ENCODE data around the gene CPE. TPM values are rescaled to one million over a fixed set of nuclear protein-coding genes. Genes with fewer than 3 reads are reported as not detected.
A peak's percentile ranks its signal among the peaks of the same experiment; 100 is the strongest.

CPE gene
- polyA plus RNA-seq (2013, experiment 1 of 2), result 8.8 TPM
- polyA plus RNA-seq (2013, experiment 2 of 2), result 8.6 TPM

DNA sequence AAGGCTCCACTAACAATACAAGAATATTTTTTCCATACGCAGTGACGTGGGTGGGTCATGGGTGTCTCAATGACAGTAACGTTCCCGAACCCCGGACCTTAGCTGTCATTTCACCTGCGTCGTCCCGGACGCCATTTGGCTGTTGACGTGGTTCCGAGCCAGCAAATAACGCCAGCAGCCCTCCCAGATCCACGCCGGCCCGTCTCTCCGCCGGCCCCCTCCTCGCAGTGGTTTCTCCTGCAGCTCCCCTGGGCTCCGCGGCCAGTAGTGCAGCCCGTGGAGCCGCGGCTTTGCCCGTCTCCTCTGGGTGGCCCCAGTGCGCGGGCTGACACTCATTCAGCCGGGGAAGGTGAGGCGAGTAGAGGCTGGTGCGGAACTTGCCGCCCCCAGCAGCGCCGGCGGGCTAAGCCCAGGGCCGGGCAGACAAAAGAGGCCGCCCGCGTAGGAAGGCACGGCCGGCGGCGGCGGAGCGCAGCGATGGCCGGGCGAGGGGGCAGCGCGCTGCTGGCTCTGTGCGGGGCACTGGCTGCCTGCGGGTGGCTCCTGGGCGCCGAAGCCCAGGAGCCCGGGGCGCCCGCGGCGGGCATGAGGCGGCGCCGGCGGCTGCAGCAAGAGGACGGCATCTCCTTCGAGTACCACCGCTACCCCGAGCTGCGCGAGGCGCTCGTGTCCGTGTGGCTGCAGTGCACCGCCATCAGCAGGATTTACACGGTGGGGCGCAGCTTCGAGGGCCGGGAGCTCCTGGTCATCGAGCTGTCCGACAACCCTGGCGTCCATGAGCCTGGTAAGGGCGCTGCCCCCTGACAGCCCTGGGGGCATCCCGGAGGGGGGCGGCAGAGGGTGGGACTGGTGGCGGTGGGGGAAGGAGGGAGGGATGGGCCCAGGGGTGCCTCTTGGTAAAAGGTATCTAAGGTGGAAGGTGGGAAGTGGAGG lies at the start of gene CPE:
Gene CPE, plus strand, starts transcription at position 264 of the 933 bp plus-strand sequence. Its CDS starts 214 bp downstream, at position 478.
- no peak within 1 kb of the TSS for H4K5ac ChIP-seq (ENCODE audit: low read length)
- H3K27ac ChIP-seq (ENCODE audit: low read depth, low read length), result peak within 1 kb of the TSS; percentile 3
- no peaks in the 10 kb centered on the region for H3K79me2 ChIP-seq (ENCODE audit: control insufficient read depth, insufficient read depth, low read length)
- peaks cover 2% of the 10 kb centered on the region for H3K27me3 ChIP-seq (ENCODE audit: insufficient read depth, low read length, poor library complexity)
- peaks cover 4% of the 10 kb centered on the region for H3K4me1 ChIP-seq (ENCODE audit: control insufficient read depth, low read depth, low read length)
- peak within 1 kb of the TSS; percentile 41 for H3K9ac ChIP-seq (ENCODE audit: low read length)
- peak within 1 kb of the TSS; percentile 29 for H3K4me3 ChIP-seq (ENCODE audit: low read length)
- H4K8ac ChIP-seq (ENCODE audit: low read depth, low read length), result no peak within 1 kb of the TSS
- H2BK5ac ChIP-seq (ENCODE audit: low read length), result no peak within 1 kb of the TSS
- peak within 1 kb of the TSS; percentile 80 for H3K56ac ChIP-seq (ENCODE audit: low read length)
- H3K79me1 ChIP-seq (ENCODE audit: low read length), result no peaks in the 10 kb centered on the region
- H2BK120ac ChIP-seq (ENCODE audit: low read depth, low read length), result peak within 1 kb of the TSS; percentile 30
- no CpG with 5 or more reads among the region's 82 CpGs for WGBS (ENCODE audit: extremely low coverage, insufficient coverage, low lambda C conversion rate)
- DNase-seq, result peak; percentile 73
- H2BK15ac ChIP-seq (replicated peaks; ENCODE audit: low read depth), result no peak within 1 kb of the TSS
- no peak within 1 kb of the TSS for H2AK5ac ChIP-seq (ENCODE audit: low read length)
- H3K36me3 ChIP-seq (ENCODE audit: control insufficient read depth, insufficient read depth, low read length), result no peaks in the 10 kb centered on the region
- peak within 1 kb of the TSS; percentile 56 for H3K4ac ChIP-seq (ENCODE audit: low read depth, low read length)
- peak within 1 kb of the TSS; percentile 60 for H3K18ac ChIP-seq (ENCODE audit: low read length)
- peak within 1 kb of the TSS; percentile 64 for H3K4me2 ChIP-seq (ENCODE audit: low read length)
- H3K23ac ChIP-seq (ENCODE audit: low read length), result peak within 1 kb of the TSS; percentile 48

DNA sequence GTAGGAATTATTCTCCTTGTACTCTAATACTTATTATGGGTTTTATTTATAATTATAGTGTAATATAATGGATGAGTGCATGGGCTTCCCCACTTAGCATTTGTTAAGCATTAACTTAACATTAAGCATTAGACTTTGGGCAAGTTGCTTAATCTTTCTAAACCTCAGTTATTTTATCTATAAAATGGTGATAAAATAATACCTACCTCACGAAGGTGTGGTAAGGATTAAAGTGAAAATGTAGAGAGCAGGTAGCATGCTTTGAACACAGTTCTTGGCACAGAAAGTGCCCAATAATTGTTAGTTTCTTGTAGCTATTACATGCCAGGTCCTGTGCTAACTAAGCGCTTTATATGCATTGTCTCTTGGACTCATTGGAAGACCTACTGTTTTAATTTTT lies 48.7 kb upstream of the CPE start:
- Histone ChIP-seq H2BK5ac (ENCODE audit: low read length) (no peak overlapping the region), H3K56ac (ENCODE audit: low read length) (peak overlapping the region; percentile 12), H3K79me1 (ENCODE audit: low read length) (peaks cover 4% of the 10 kb centered on the region), H4K5ac (ENCODE audit: low read length) (no peak overlapping the region), H3K18ac (ENCODE audit: low read length) (no peak overlapping the region), H3K27me3 (ENCODE audit: insufficient read depth, low read length, poor library complexity) (no peaks in the 10 kb centered on the region), H2BK120ac (ENCODE audit: low read depth, low read length) (no peak overlapping the region), H3K4me1 (ENCODE audit: control insufficient read depth, low read depth, low read length) (peaks cover 1% of the 10 kb centered on the region), H3K4ac (ENCODE audit: low read depth, low read length) (no peak overlapping the region), H3K4me3 (ENCODE audit: low read length) (peak overlapping the region; percentile 9), H3K4me2 (ENCODE audit: low read length) (peak overlapping the region; percentile 67), H3K27ac (ENCODE audit: low read depth, low read length) (no peak overlapping the region), H3K23ac (ENCODE audit: low read length) (no peak overlapping the region), H3K79me2 (ENCODE audit: control insufficient read depth, insufficient read depth, low read length) (peaks cover 67% of the 10 kb centered on the region), H3K36me3 (ENCODE audit: control insufficient read depth, insufficient read depth, low read length) (no peaks in the 10 kb centered on the region), H3K9ac (ENCODE audit: low read length) (peak overlapping the region; percentile 64), H2BK15ac (replicated peaks; ENCODE audit: low read depth) (no peak overlapping the region), H4K8ac (ENCODE audit: low read depth, low read length) (no peak overlapping the region), H2AK5ac (ENCODE audit: low read length) (no peak overlapping the region)
- no peak for DNase-seq
- no CpG with 5 or more reads among the region's 2 CpGs for WGBS (ENCODE audit: extremely low coverage, insufficient coverage, low lambda C conversion rate)

DNA sequence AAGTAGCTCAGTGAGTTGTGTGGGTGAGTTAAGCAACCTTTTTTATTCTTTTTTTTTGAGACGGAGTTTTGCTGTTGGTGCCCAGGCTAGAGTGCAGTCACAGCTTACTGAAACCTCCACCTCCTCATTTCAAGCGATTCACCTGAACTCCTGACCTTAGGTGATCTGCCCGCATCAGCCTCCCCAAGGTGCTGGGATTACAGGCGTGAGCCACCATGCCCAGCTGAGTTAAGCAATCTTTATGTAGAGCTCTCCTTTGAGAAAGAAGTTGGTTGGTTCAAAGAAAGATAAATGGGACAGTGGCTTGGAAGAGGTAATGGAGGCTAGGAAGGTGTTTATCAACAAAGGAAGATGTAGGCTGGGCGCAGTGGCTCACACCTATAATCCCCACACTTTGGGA lies 48.1 kb upstream of the CPE start:
- H3K79me1 ChIP-seq (ENCODE audit: low read length), result peaks cover 4% of the 10 kb centered on the region
- no peak overlapping the region for H3K23ac ChIP-seq (ENCODE audit: low read length)
- DNase-seq, result no peak
- H3K36me3 ChIP-seq (ENCODE audit: control insufficient read depth, insufficient read depth, low read length), result no peaks in the 10 kb centered on the region
- H3K79me2 ChIP-seq (ENCODE audit: control insufficient read depth, insufficient read depth, low read length), result peaks cover 73% of the 10 kb centered on the region
- H2BK15ac ChIP-seq (replicated peaks; ENCODE audit: low read depth), result no peak overlapping the region
- H3K4ac ChIP-seq (ENCODE audit: low read depth, low read length), result no peak overlapping the region
- H3K27ac ChIP-seq (ENCODE audit: low read depth, low read length), result no peak overlapping the region
- peak overlapping the region; percentile 52 for H3K56ac ChIP-seq (ENCODE audit: low read length)
- H3K9ac ChIP-seq (ENCODE audit: low read length), result peak overlapping the region; percentile 64
- no peak overlapping the region for H2BK5ac ChIP-seq (ENCODE audit: low read length)
- WGBS (ENCODE audit: extremely low coverage, insufficient coverage, low lambda C conversion rate), result no CpG with 5 or more reads among the region's 5 CpGs
- H4K8ac ChIP-seq (ENCODE audit: low read depth, low read length), result no peak overlapping the region
- H2BK120ac ChIP-seq (ENCODE audit: low read depth, low read length), result no peak overlapping the region
- no peak overlapping the region for H3K18ac ChIP-seq (ENCODE audit: low read length)
- no peak overlapping the region for H4K5ac ChIP-seq (ENCODE audit: low read length)
- H3K4me2 ChIP-seq (ENCODE audit: low read length), result peak overlapping the region; percentile 67
- H3K4me1 ChIP-seq (ENCODE audit: control insufficient read depth, low read depth, low read length), result peaks cover 1% of the 10 kb centered on the region
- peak overlapping the region; percentile 11 for H3K4me3 ChIP-seq (ENCODE audit: low read length)
- H3K27me3 ChIP-seq (ENCODE audit: insufficient read depth, low read length, poor library complexity), result no peaks in the 10 kb centered on the region
- H2AK5ac ChIP-seq (ENCODE audit: low read length), result no peak overlapping the region

DNA sequence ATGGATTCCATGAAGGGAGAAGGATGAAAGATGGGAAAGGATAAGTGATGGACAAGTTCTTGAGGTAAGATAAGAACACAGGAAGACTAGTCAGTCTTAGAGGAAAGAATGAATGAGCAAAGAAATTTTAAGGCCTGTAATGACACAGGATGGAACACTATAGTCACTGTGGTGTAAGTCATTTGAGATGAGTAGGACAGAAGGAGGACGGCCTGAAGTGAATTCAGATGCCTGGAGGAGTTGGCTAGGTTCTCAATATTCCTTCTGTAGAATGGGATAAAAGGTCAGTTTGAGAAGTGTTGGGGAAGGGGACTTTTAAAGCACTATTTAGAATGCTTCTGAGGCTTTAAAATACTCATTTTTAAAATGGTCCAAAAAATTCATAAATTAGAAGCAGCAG lies 47.4 kb upstream of the CPE start:
- H2BK120ac ChIP-seq (ENCODE audit: low read depth, low read length), result no peak overlapping the region
- no peaks in the 10 kb centered on the region for H3K36me3 ChIP-seq (ENCODE audit: control insufficient read depth, insufficient read depth, low read length)
- H3K79me2 ChIP-seq (ENCODE audit: control insufficient read depth, insufficient read depth, low read length), result peaks cover 75% of the 10 kb centered on the region
- no peak overlapping the region for H4K5ac ChIP-seq (ENCODE audit: low read length)
- peak overlapping the region; percentile 64 for H3K4me2 ChIP-seq (ENCODE audit: low read length)
- H3K79me1 ChIP-seq (ENCODE audit: low read length), result peaks cover 4% of the 10 kb centered on the region
- no peak overlapping the region for H3K27ac ChIP-seq (ENCODE audit: low read depth, low read length)
- H3K9ac ChIP-seq (ENCODE audit: low read length), result peak overlapping the region; percentile 64
- H3K56ac ChIP-seq (ENCODE audit: low read length), result no peak overlapping the region
- peak overlapping the region; percentile 34 for H3K4me3 ChIP-seq (ENCODE audit: low read length)
- no peak overlapping the region for H4K8ac ChIP-seq (ENCODE audit: low read depth, low read length)
- H3K23ac ChIP-seq (ENCODE audit: low read length), result no peak overlapping the region
- WGBS (ENCODE audit: extremely low coverage, insufficient coverage, low lambda C conversion rate), result no CpG with 5 or more reads among the region's 1 CpG
- no peak overlapping the region for H2BK15ac ChIP-seq (replicated peaks; ENCODE audit: low read depth)
- no peak overlapping the region for H3K18ac ChIP-seq (ENCODE audit: low read length)
- no peak overlapping the region for H3K4ac ChIP-seq (ENCODE audit: low read depth, low read length)
- no peak overlapping the region for H2AK5ac ChIP-seq (ENCODE audit: low read length)
- DNase-seq, result no peak
- no peaks in the 10 kb centered on the region for H3K27me3 ChIP-seq (ENCODE audit: insufficient read depth, low read length, poor library complexity)
- no peak overlapping the region for H2BK5ac ChIP-seq (ENCODE audit: low read length)
- peaks cover 1% of the 10 kb centered on the region for H3K4me1 ChIP-seq (ENCODE audit: control insufficient read depth, low read depth, low read length)

DNA sequence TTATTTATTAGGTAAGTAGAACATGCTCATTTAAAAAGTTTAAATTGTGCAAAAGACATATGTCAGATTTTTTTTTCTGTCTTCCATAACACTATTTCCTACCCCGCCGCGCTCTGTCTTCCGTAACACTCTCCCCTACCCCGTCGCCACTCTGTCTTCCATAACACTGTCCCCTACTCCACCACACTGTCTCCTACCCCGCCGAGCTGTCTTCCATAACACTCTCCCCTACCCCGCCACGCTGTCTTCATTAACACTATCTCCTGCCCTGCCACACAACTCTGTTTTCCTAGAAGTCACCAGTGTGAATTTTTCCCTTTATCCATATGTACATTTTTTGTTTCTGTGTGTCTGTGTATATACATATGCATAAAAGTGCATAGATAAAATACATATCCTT lies 47.0 kb upstream of the CPE start:
- no CpG with 5 or more reads among the region's 10 CpGs for WGBS (ENCODE audit: extremely low coverage, insufficient coverage, low lambda C conversion rate)
- Histone ChIP-seq H3K18ac (ENCODE audit: low read length) (no peak overlapping the region), H3K4ac (ENCODE audit: low read depth, low read length) (no peak overlapping the region), H2BK120ac (ENCODE audit: low read depth, low read length) (no peak overlapping the region), H3K4me1 (ENCODE audit: control insufficient read depth, low read depth, low read length) (peaks cover 1% of the 10 kb centered on the region), H3K27ac (ENCODE audit: low read depth, low read length) (no peak overlapping the region), H2AK5ac (ENCODE audit: low read length) (no peak overlapping the region), H3K79me2 (ENCODE audit: control insufficient read depth, insufficient read depth, low read length) (peaks cover 79% of the 10 kb centered on the region), H3K4me3 (ENCODE audit: low read length) (peak overlapping the region; percentile 3), H3K4me2 (ENCODE audit: low read length) (peak overlapping the region; percentile 48), H4K5ac (ENCODE audit: low read length) (no peak overlapping the region), H3K56ac (ENCODE audit: low read length) (no peak overlapping the region), H3K79me1 (ENCODE audit: low read length) (peaks cover 6% of the 10 kb centered on the region), H2BK15ac (replicated peaks; ENCODE audit: low read depth) (no peak overlapping the region), H3K36me3 (ENCODE audit: control insufficient read depth, insufficient read depth, low read length) (no peaks in the 10 kb centered on the region), H3K27me3 (ENCODE audit: insufficient read depth, low read length, poor library complexity) (no peaks in the 10 kb centered on the region), H3K23ac (ENCODE audit: low read length) (no peak overlapping the region), H2BK5ac (ENCODE audit: low read length) (no peak overlapping the region), H4K8ac (ENCODE audit: low read depth, low read length) (no peak overlapping the region), H3K9ac (ENCODE audit: low read length) (peak overlapping the region; percentile 49)
- DNase-seq, result no peak
